Suprapubic skin (tissue), 3 donors: ENCODE data around the gene RNF13.

Source experiments
- POLR2A ChIP-seq, 2 donors: fragments of 450-650 bp; IDR thresholded peaks; one replicate each; pipeline ENCODE4 v1.6.1; 2017; ENCODE audit warnings: antibody characterized with exemption in 2 of 2, mild to moderate bottlenecking in 2 of 2, moderate library complexity in 2 of 2
- TF ChIP-seq, protein P1 (sequence below), 2 donors: fragments of 200-600 bp in 1 of 2; fragments of 450-650 bp in 1 of 2; sonication (generic) in 1 of 2; IDR thresholded peaks; one replicate each; pipeline ENCODE4 v1.5.1; 2016 to 2019; ENCODE audit warnings: antibody characterized with exemption in 2 of 2, mild to moderate bottlenecking in 1 of 2, moderate library complexity in 1 of 2

DNA sequence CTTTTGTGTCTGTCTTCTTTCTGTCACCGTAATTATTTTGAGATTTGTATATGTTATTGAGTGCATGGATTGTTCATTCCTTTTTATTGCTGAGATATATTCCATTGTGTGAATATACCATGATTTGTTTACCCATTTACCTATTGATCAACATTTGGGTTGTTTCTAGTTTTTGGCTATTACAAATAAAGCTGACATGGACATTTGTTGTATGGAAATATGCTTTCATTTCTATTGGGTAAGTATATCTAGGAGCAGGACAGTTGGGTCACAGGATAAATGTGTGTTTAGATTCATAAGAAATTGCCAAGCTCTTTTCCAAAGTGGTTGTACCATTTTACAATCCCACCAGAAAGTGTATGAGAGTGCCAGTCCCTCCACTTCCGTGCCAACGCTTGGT is 106.5 kb downstream of the RNF13 start:
- TF ChIP-seq POLR2A (IDR thresholded peaks at IDR 0.05) = no peak
- TF ChIP-seq, protein P1, sequence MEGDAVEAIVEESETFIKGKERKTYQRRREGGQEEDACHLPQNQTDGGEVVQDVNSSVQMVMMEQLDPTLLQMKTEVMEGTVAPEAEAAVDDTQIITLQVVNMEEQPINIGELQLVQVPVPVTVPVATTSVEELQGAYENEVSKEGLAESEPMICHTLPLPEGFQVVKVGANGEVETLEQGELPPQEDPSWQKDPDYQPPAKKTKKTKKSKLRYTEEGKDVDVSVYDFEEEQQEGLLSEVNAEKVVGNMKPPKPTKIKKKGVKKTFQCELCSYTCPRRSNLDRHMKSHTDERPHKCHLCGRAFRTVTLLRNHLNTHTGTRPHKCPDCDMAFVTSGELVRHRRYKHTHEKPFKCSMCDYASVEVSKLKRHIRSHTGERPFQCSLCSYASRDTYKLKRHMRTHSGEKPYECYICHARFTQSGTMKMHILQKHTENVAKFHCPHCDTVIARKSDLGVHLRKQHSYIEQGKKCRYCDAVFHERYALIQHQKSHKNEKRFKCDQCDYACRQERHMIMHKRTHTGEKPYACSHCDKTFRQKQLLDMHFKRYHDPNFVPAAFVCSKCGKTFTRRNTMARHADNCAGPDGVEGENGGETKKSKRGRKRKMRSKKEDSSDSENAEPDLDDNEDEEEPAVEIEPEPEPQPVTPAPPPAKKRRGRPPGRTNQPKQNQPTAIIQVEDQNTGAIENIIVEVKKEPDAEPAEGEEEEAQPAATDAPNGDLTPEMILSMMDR (IDR thresholded peaks at IDR 0.05) = no peak
